Ishikawa (cell line): ENCODE results near the gene FBXW8.

Experiments
- CEBPB ChIP-seq: IDR thresholded peaks from 2 replicates; pipeline ENCODE4 v1.6.1; 2012
- CREB1 ChIP-seq: IDR thresholded peaks from 2 replicates; pipeline ENCODE4 v1.6.1; 2012; ENCODE audit warnings: low read depth
- EGR1 ChIP-seq: IDR thresholded peaks from 2 replicates; pipeline ENCODE4 v1.6.1; 2012
- EP300 ChIP-seq: IDR thresholded peaks from 2 replicates; pipeline ENCODE4 v1.6.1; 2012; ENCODE audit warnings: borderline replicate concordance
- FOXM1 ChIP-seq: IDR thresholded peaks from 2 replicates; pipeline ENCODE4 v1.6.1; 2012; ENCODE audit warnings: low read depth, borderline replicate concordance
- MAX ChIP-seq: IDR thresholded peaks from 2 replicates; pipeline ENCODE4 v1.6.1; 2012
- NFIC ChIP-seq: IDR thresholded peaks from 2 replicates; pipeline ENCODE4 v1.6.1; 2012
- RAD21 ChIP-seq: IDR thresholded peaks from 2 replicates; pipeline ENCODE4 v1.6.1; 2012; ENCODE audit warnings: low read depth
- REST ChIP-seq: IDR thresholded peaks from 2 replicates; pipeline ENCODE4 v1.6.1; 2012; ENCODE audit warnings: low read depth, mild to moderate bottlenecking
- TAF1 ChIP-seq: IDR thresholded peaks from 2 replicates; pipeline ENCODE4 v1.6.1; 2012; ENCODE audit warnings: low read depth, mild to moderate bottlenecking
- TCF12 ChIP-seq: IDR thresholded peaks from 2 replicates; pipeline ENCODE4 v1.6.1; 2012; ENCODE audit warnings: low read depth
- TEAD4 ChIP-seq: IDR thresholded peaks from 2 replicates; pipeline ENCODE4 v1.6.1; 2012
- USF1 ChIP-seq: IDR thresholded peaks from 2 replicates; pipeline ENCODE4 v1.6.1; 2012
- YY1 ChIP-seq: IDR thresholded peaks from 2 replicates; pipeline ENCODE4 v1.6.1; 2012; ENCODE audit warnings: low read depth
- ZBTB7A ChIP-seq: IDR thresholded peaks from 2 replicates; pipeline ENCODE4 v1.6.1; 2012; ENCODE audit warnings: low read depth

FBXW8 gene

GRCh38 chr12:116884871-116885270 is 25.9 kb upstream of the FBXW8 start:
- TF ChIP-seq CREB1 (no peak), REST (no peak), YY1 (no peak), EP300 (no peak), USF1 (no peak), TAF1 (no peak), FOXM1 (no peak), ZBTB7A (no peak), TEAD4 (no peak), NFIC (no peak), MAX (no peak)

- no peak for TF ChIP-seq FOXM1
- no peak for TF ChIP-seq ZBTB7A
- no peak for TF ChIP-seq USF1
- TF ChIP-seq TEAD4: no peak
- no peak for TF ChIP-seq EP300
- no peak for TF ChIP-seq NFIC
- no peak for TF ChIP-seq YY1
- TF ChIP-seq RAD21: no peak
- no peak for TF ChIP-seq REST
- no peak for TF ChIP-seq CREB1
- no peak for TF ChIP-seq TAF1
- TF ChIP-seq EGR1: no peak
- no peak for TF ChIP-seq CEBPB
- TF ChIP-seq MAX: no peak
- no peak for TF ChIP-seq TCF12
Measured at GRCh38 chr12:116885491-116885890, 25.3 kb upstream of the FBXW8 start.

- no peak for TF ChIP-seq FOXM1
- no peak for TF ChIP-seq CEBPB
- TF ChIP-seq MAX: no peak
- TF ChIP-seq EGR1: no peak
- TF ChIP-seq USF1: no peak
- no peak for TF ChIP-seq TCF12
- TF ChIP-seq TEAD4: no peak
- TF ChIP-seq YY1: no peak
- no peak for TF ChIP-seq ZBTB7A
- no peak for TF ChIP-seq CREB1
Measured at GRCh38 chr12:116887244-116887643, 23.5 kb upstream of the FBXW8 start.

- no peak for TF ChIP-seq EGR1
- no peak for TF ChIP-seq CREB1
Measured at GRCh38 chr12:116887897-116888296, 22.9 kb upstream of the FBXW8 start.

GRCh38 chr12:116890330-116890729 is 20.4 kb upstream of the FBXW8 start:
- TF ChIP-seq MAX (no peak), CREB1 (no peak), EGR1 (no peak), REST (no peak), FOXM1 (no peak), CEBPB (no peak), USF1 (no peak), NFIC (no peak), EP300 (no peak), RAD21 (no peak), TEAD4 (no peak), ZBTB7A (no peak), YY1 (no peak), TCF12 (no peak), TAF1 (no peak)
